GM21528 (cell line): ENCODE measurements around the gene PPP4R4.
"Not testable (repeated sequence)": the region's sequence is repeated elsewhere in the genome, so short reads cannot be mapped to it uniquely, and the experiment has no call there.

Experiments
- ATAC-seq: cut with Tn5 transposase; IDR thresholded peaks from one replicate; pipeline ENCODE4 v1.9.1; 2021; ENCODE audit warnings: mild to moderate bottlenecking, moderate library complexity; ENCODE audit not compliant: unreplicated experiment, low FRiP score

PPP4R4 gene

DNA sequence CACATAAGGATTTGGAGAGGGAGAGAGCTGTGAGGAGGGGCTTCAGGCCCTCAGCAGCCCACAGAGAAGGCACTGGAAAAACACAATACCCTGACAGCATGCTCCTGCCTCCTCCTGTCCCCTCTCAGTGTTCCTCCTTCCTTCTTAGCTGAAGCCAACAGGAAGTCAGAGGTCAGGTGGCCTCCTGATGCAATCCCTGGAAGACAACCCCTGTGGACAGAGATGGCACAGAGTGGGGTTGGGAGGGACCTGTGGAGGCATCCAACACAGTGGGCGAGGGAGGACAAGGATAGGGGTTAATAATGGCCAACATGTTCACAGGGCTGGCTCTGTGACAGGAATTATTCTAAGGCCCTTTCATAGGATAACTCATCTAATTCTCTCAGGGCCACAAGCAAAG is 29.4 kb upstream of the PPP4R4 start:
- ATAC-seq = no peak

DNA sequence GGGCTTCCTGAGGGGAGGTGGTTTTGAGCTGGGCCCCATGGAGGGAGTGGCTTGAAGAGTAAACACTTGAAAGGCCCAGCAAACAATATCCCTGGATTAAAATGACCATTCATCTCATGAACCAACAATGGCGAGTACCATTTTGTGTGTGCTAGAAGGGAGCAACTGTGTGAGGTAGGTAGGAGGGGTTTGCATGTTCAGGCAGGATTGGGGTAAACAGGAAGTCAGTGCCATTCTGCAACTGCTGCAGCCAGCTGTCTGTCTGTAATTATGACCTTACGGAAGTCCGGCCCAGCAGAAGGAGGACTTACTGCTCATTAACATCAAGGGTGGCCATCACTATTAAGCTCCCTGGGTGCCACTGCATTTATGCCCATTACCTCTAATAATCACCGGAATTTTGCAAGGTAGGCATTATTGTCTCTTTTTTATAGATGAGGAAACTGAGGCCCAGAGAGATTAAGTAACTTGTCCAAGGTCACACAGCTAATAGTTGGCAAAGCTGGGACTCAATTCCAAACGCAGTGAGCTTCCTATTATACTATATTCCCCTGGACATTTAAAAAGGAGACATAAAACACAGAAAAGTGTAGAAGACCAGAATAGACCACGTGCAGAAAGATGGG is 28.1 kb upstream of the PPP4R4 start:
- no peak for ATAC-seq

- no peak for ATAC-seq
These were observed 21.4 kb upstream of the PPP4R4 start for GRCh38 chr14:94152676-94153075.

DNA sequence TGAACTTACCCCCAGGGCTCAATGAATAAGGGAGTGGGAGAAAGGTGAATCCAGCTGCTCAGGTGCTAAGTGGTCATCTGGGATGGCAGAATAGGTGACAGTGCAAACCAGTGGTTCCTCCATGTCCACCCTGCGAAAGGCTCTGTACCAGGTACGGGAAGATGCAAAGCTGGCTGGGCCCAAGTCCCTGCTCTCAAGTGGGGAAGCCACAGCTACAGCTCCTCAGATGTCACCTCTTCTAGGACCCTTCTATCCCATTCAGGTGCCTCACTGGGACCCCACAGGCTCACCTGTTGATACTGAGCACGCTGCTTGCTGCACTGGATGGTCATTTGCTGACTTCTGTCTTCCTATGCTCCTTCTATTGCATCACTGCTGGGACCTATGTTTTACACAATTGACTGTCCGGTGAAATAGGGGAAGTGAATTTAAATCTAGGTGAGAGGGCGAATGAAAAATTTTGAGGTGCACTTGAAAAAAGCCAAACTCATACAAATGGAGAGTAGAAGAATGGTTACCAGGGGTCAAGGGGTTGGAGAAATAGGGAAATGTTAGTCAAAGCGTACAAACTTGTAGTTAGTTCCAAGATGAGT is 20.3 kb upstream of the PPP4R4 start:
- ATAC-seq = no peak

- not testable (repeated sequence) for ATAC-seq
These were observed 18.0 kb upstream of the PPP4R4 start for GRCh38 chr14:94156143-94156542.

DNA sequence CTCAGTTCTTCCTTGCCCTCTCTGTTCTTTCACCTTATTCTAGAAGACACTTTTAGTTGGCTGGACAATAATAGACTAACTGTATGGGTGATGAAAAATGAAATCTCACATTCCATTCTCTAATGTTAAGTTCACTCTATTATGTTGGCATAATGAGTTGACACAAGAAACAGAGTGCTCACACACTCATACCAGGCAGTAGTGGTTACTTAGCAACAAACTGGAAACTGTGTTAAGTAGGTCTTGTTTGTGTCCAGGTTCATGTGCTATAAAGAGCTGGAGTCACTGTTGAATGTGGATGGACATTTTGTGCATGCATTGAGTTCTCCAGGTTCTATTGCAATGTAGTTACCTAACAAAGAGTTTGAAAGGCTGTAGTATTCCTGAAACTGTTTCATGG is 16.9 kb upstream of the PPP4R4 start:
- ATAC-seq = no peak

- no peak for ATAC-seq
These were observed 15.8 kb upstream of the PPP4R4 start for GRCh38 chr14:94158239-94158883.

- no peak for ATAC-seq
These were observed 13.1 kb upstream of the PPP4R4 start for GRCh38 chr14:94161058-94161457.

DNA sequence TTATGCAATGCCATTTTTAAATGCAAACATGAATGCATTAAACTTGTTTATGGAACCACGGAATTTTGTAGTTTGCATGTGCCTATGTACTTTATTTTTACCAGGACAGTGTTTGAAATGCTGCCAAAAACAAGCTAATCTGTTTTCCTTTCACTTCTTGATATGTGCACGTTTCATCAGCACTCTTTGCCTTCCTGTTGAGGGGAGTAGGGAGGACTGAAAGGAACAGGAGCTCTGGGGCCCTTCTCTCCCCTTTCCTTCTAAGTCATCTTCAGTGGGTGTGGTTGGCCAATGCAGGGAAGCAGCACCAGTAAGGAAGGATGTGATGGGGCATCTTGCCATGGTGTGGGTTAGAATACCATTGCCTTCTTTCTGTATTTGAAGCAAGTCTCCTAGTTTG is 12.1 kb upstream of the PPP4R4 start:
- no peak for ATAC-seq

DNA sequence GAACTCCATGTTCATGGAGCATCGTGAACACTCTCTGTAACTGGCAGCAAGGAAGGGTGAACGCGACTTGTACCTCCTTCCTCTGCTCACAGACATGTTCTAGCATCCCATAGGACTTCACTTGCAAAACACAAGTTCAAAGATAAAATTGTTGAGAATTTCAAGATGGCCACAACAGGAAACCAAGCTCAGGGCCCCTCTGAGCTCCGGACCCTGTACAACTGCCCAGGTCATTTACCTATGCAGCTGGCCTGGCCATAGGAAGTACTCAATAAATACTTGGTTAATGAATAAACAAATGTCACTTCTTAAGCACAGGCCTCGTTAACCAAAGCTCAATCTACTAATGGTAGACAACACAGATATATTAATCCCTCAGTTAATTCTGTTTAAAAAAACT is 11.7 kb upstream of the PPP4R4 start:
- no peak for ATAC-seq

DNA sequence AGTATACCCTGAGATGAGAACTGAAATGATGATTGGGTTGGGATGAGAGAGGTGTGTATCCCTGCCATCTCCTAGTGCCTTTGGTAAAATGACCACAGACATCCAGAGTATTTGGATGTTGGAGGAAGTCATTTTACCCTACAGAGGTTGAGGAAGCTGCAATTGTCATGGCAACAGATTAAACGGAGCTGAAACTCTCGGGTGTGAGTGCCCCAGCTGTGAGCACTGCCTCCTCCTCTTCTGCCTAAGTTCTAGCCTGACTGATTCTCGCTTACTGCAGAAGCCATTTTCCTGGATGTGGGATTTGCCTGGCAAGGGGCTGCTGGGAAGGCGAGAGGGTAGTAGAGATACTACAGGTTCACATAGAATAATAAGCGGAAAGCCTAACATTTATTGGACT is 10.3 kb upstream of the PPP4R4 start:
- ATAC-seq = no peak

DNA sequence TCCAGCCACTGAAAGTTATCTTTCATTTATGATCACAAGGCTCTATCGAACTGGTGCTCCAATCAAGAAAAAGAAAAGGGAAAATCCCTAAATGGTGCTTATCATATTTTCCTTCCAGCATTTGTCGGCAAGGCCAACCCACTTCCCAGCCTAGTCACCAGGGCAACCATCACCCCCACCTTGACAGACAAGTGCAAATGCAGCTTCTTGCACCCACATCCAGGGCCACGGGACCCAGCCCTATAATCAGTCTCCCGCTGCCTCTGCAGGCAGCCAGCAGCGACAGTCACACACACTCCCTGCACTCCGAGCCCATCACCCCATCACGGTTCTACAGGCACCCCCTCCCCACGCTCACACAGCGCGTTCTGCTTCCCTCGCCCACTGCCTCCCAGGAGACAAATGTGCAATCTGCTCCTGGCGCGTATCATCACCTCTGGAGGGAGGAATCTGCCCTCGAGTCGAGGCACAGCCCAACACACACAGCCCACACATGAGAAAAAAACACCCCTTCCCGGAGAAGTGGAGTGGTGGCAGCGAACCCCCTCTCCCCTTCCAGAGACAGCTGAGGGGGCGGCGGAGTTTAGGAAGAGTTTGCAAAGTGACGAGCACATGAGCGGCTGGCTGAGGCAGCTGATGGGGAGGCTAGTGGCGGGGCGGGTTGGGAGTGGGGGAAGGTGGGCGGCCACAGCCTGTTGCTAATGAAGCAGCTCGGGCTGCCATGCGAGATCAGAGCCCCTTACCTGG is 9.3 kb upstream of the PPP4R4 start:
- no peak for ATAC-seq

DNA sequence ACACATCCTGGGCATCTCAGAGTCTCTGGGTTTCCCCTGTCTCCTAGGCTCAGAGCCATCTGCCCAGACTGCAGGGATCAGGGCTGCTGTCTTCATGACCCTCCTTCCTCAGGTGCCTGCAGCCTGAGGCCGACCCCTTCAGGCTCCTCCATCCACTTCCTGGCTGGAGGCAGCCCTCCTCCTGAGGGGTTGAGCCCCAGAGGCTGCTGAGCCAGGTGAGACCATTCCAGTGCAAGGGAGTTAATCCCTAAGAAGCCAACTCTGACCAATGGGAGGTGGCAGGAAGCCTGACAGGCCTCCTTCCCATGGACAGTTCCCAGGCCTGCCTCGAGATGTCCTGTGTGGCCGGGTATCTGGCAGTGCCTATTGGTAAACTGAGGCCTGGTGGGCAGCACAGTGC is 8.4 kb upstream of the PPP4R4 start:
- no peak for ATAC-seq

DNA sequence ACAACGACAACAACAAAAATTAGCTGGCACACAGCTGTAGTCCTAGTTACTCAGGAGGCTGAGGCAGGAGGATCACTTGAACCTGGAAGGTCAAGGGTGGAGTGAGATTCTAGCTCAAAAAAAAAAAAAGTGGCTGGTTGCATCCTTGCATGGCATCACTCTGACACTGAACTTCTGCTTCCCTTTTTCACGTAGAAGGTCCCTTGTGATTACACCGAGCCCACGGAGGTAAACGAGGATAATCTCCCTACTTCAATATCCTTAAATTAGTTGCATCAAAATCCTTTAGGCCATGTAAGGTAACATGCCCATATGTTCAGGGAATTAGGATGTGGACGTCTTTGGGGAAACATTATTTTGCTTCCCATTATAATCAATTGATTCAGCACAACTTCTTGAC is 4.0 kb upstream of the PPP4R4 start:
- ATAC-seq = no peak

- ATAC-seq = no peak
These were observed 2.9 kb upstream of the PPP4R4 start for GRCh38 chr14:94171208-94171607.

DNA sequence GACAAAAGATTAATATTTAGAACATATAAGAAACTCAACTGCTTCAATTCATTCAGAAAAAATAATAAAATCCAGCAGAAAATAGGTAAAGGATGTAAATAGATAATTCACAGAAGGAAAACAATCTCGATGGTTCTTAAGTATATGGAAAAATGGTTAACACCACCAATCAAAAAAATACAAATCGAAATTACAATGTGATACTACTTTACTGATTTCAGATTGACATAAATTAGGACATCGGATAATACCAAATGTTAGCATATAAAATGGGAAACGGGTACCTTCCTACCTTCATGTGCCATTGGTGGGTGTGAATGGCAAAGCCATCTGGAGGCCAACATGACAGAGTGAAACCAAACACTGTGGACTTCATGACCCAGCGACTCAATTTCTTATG is 1.6 kb upstream of the PPP4R4 start:
- no peak for ATAC-seq

- ATAC-seq = no peak
These were observed 644 bp upstream of the PPP4R4 start for GRCh38 chr14:94173471-94173884.

DNA sequence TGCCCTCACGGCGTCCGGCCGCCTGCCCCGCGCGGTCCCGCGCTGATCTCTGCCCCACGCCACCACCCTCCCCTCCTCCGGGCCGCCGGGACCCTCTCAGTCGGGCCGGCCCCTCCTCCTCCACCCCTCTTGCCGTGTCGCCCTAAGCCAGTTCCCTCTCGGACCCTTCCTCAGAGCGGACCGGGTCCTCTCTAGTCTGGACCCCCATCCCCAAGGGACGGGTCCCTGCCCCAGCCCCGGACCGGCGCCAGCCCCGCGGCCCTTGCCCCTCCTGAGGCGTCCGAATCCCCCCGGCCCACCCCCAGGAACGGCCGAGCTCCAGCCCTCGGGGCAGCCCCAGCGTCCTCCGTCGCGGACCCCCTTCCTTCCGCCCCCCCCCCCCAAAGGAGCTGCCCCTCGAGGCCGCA is 485 bp downstream of the PPP4R4 start:
- no peak for ATAC-seq

DNA sequence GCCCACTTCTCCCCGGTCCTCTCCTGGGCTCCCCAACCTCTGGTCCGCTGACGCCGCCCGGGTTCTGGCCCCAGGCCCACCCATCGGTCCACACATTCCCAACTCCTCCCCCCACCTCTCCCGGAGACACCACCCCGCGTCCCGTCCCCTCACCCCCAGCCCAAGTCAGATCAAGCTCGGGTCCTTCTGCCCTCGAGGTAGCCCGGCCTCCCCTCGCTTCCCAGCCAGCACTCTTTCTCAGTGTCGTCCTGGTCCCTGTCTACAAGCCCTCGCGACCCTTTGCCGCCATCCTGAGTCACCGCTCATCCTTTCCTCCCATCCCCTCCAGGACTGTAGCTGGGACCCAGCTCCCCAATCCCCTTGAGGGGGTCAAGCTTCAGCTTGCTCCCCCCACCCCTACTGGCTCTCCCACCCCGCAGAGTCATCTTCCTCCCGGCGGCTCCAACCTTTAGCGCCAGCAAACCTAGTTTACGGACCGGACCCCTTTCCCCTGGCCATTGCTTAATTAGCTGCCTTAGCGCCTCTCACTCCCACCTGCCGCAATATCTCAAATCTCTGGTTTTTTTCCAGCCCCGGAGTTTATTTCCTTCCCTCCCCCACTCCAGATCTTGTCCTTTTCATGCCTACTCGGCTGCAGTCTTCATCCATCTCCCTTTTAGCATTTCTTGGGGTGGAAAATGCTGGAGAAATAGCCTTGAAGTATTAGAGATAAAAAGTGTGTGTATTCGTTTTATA is 1.1 kb downstream of the PPP4R4 start:
- ATAC-seq = no peak

DNA sequence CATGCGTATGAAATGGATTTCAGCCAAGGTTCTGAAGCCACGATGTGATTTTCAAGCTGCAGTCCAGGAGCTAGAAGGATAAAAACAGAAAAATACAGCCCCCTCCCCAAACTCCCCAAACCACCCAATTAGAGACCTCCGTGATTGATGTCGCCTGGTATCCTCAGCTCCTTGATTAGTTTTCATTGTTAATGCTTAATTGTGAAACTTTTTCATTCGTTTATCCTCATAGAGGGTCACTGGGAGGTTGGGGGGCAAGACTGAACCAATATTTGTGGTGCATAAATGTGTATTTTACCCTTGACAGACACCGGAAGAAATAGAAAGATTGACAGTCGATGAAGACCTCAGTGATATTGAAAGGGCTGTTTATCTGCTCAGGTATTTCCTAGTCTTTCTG is 1.6 kb downstream of the PPP4R4 start:
- ATAC-seq = no peak

- no peak for ATAC-seq
These were observed 2.7 kb downstream of the PPP4R4 start for GRCh38 chr14:94176808-94177207.
